CD4-positive, CD25-positive, alpha-beta regulatory T cell (primary cell): Measurements from ENCODE around the gene ZBED6. TPM values are rescaled to one million over a fixed set of nuclear protein-coding genes. Genes with fewer than 3 reads are reported as not detected.
A peak's percentile ranks its signal among the peaks of the same experiment; 100 is the strongest.
"Not testable (repeated sequence)": the region's sequence is repeated elsewhere in the genome, so short reads cannot be mapped to it uniquely, and the experiment has no call there.

Experiments
- ATAC-seq, 2 donors: fragments of 150-1000 bp; cut with Tn5 transposase; one replicate each; pipeline ENCODE4 v1.10.0; 2021; ENCODE audit warnings: low read depth in 2 of 2, moderate number of reproducible peaks in 2 of 2, moderate library complexity in 1 of 2
- DNase-seq, 3 donors: peaks; one replicate each; pipeline versions ENCODE4 v3.0.0 to v3.0.0-alpha.2; 2012 to 2022; ENCODE audit warnings: mixed read lengths in 1 of 3
- H3K27ac ChIP-seq: one replicate; pipeline ENCODE4 v1.7.0; 2013; ENCODE audit warnings: mild to moderate bottlenecking, low read length; ENCODE audit not compliant: insufficient read depth, poor library complexity, severe bottlenecking
- H3K27me3 ChIP-seq: one replicate; pipeline ENCODE4 v1.7.0; 2013; ENCODE audit warnings: low read length; ENCODE audit not compliant: control insufficient read depth, insufficient read depth
- H3K36me3 ChIP-seq: one replicate; pipeline ENCODE4 v1.7.0; 2013; ENCODE audit warnings: mild to moderate bottlenecking, low read length, moderate library complexity; ENCODE audit not compliant: control insufficient read depth, insufficient read depth
- H3K4me1 ChIP-seq: 2 replicates; pipeline ENCODE4 v1.7.0; 2013; ENCODE audit warnings: mild to moderate bottlenecking, low read length; ENCODE audit not compliant: insufficient read depth, control insufficient read depth, poor library complexity, severe bottlenecking
- H3K4me3 ChIP-seq: one replicate; pipeline ENCODE4 v1.7.0; 2013; ENCODE audit warnings: low read depth, mild to moderate bottlenecking, low read length, moderate library complexity
- H3K9me3 ChIP-seq, 2 experiments: 1 replicate in 1 of 2; 2 replicates in 1 of 2; pipeline ENCODE4 v1.7.0; 2013; ENCODE audit warnings: low read length in 2 of 2, mild to moderate bottlenecking in 1 of 2, moderate library complexity in 1 of 2; ENCODE audit not compliant: control insufficient read depth in 2 of 2
- H3K27ac Mint-ChIP-seq, 3 donors: one replicate each; pipeline ENCODE4 v1.8.0; 2020 to 2022; ENCODE audit warnings: mild to moderate bottlenecking in 3 of 3, mixed read lengths in 3 of 3, moderate library complexity in 2 of 3
- H3K27me3 Mint-ChIP-seq: one replicate; pipeline ENCODE4 v1.8.0; 2022; ENCODE audit warnings: mild to moderate bottlenecking, mixed read lengths
- H3K36me3 Mint-ChIP-seq: one replicate; pipeline ENCODE4 v1.8.0; 2020; ENCODE audit warnings: mixed read lengths
- H3K4me1 Mint-ChIP-seq, 4 donors: one replicate each; pipeline ENCODE4 v1.8.0; 2020 to 2022; ENCODE audit warnings: mixed read lengths in 4 of 4, mild to moderate bottlenecking in 1 of 4
- H3K4me3 Mint-ChIP-seq, 4 donors: one replicate each; pipeline ENCODE4 v1.8.0; 2020 to 2022; ENCODE audit warnings: mild to moderate bottlenecking in 4 of 4, mixed read lengths in 4 of 4, moderate library complexity in 3 of 4
- H3K9me3 Mint-ChIP-seq, 7 donors: one replicate each; pipeline ENCODE4 v1.8.0; 2020 to 2022; ENCODE audit warnings: mixed read lengths in 7 of 7, mild to moderate bottlenecking in 3 of 7, moderate library complexity in 2 of 7
- polyA plus RNA-seq, 4 donors: library from polyadenylated mRNA; unstranded; fragments of 300-500 nt; fragmentation: Illumina TruSeq; gene quantifications; one replicate each; pipeline ENCODE4 v1.2.3, GENCODE V29; 2021
- total RNA-seq: library from RNA; stranded (reverse); gene quantifications from one replicate; pipeline ENCODE4 v1.2.3, GENCODE V29; 2022

Gene ZBED6
- total RNA-seq (31.0 TPM), polyA plus RNA-seq (under 1 TPM; 0.22 to 0.79 (median 0.55) TPM)

- Histone ChIP-seq H3K36me3 (peaks cover 14% of the 10 kb centered on the region), H3K9me3 (no peaks in the 10 kb centered on the region), H3K4me1 (peaks cover 46% of the 10 kb centered on the region), H3K4me3 (peak within 1 kb of the TSS; percentile 82), H3K27me3 (no peaks in the 10 kb centered on the region), H3K27ac (peak within 1 kb of the TSS; percentile 93)
- Mint-ChIP-seq H3K4me1 (peaks cover 17 to 56% (median 47%) of the 10 kb centered on the region in 4 donors), H3K4me3 (peak within 1 kb of the TSS; percentile 85 to 100 (median 98)), H3K9me3 (no peaks in the 10 kb centered on the region), H3K27me3 (no peaks in the 10 kb centered on the region), H3K36me3 (peaks cover 27% of the 10 kb centered on the region), H3K27ac (peak within 1 kb of the TSS; percentile 96 to 99 (median 97))
- peak; percentile 97 to 99 (median 99) for DNase-seq
- peak; percentile 99 to 100 for ATAC-seq
Measured at GRCh38 chr1:203795441-203796235, at the start of gene ZBED6, which contains the start of gene ZC3H11A. Gene ZBED6, plus strand, starts transcription at chr1:203795623. Its CDS starts 1,900 bp downstream, at chr1:203797523. Gene ZC3H11A, plus strand, starts transcription at chr1:203795623. Its CDS starts 21,448 bp downstream, at chr1:203817071.

- H3K27me3 Mint-ChIP-seq = no peaks in the 10 kb centered on the region
- H3K9me3 Mint-ChIP-seq = no peaks in the 10 kb centered on the region
- peaks cover 12 to 26% (median 16%) of the 10 kb centered on the region in 4 donors for H3K4me1 Mint-ChIP-seq
- H3K27ac ChIP-seq = no peak overlapping the region
- DNase-seq (no peak), ATAC-seq (no peak)
- H3K4me1 ChIP-seq = peaks cover 10% of the 10 kb centered on the region
- H3K9me3 ChIP-seq = no peaks in the 10 kb centered on the region
- peaks cover 13% of the 10 kb centered on the region for H3K36me3 ChIP-seq
- H3K27me3 ChIP-seq = no peaks in the 10 kb centered on the region
- H3K4me3 Mint-ChIP-seq = peak overlapping the region in 1 of 4 donors; percentile 34
- H3K27ac Mint-ChIP-seq = no peak overlapping the region
- no peak overlapping the region for H3K4me3 ChIP-seq
- H3K36me3 Mint-ChIP-seq = peaks cover 19% of the 10 kb centered on the region
Measured at GRCh38 chr1:203746281-203746680, 49.1 kb upstream of the ZBED6 start.

GRCh38 chr1:203751051-203751450, 44.4 kb upstream of the ZBED6 start:
- no peak overlapping the region for H3K27ac Mint-ChIP-seq

GRCh38 chr1:203751618-203752361, 43.6 kb upstream of the ZBED6 start:
- not testable (repeated sequence) for ATAC-seq, H3K4me3 ChIP-seq, DNase-seq, H3K36me3 Mint-ChIP-seq, H3K27ac ChIP-seq, H3K27me3 ChIP-seq, H3K27me3 Mint-ChIP-seq, H3K9me3 Mint-ChIP-seq, H3K27ac Mint-ChIP-seq, H3K36me3 ChIP-seq, H3K4me3 Mint-ChIP-seq, H3K9me3 ChIP-seq
- peaks cover 31% of the 10 kb centered on the region for H3K4me1 ChIP-seq
- H3K4me1 Mint-ChIP-seq = peaks cover 6 to 39% (median 22%) of the 10 kb centered on the region in 4 donors

More at GRCh38 chr1:203751051-203751450, 44.4 kb upstream of the ZBED6 start:
- H3K9me3 ChIP-seq = no peaks in the 10 kb centered on the region
- H3K4me1 Mint-ChIP-seq = peaks cover 6 to 32% (median 19%) of the 10 kb centered on the region in 4 donors
- peaks cover 9% of the 10 kb centered on the region for H3K36me3 Mint-ChIP-seq
- H3K9me3 Mint-ChIP-seq = no peaks in the 10 kb centered on the region
- H3K4me3 Mint-ChIP-seq = no peak overlapping the region
- no peaks in the 10 kb centered on the region for H3K27me3 ChIP-seq
- H3K4me3 ChIP-seq = no peak overlapping the region
- H3K36me3 ChIP-seq = no peaks in the 10 kb centered on the region
- H3K27ac ChIP-seq = no peak overlapping the region
- ATAC-seq (no peak), DNase-seq (no peak)
- H3K27me3 Mint-ChIP-seq = no peaks in the 10 kb centered on the region
- H3K4me1 ChIP-seq = peaks cover 24% of the 10 kb centered on the region

- peak; percentile 58 to 61 for ATAC-seq
- Histone ChIP-seq H3K36me3 (no peaks in the 10 kb centered on the region), H3K4me1 (peaks cover 32% of the 10 kb centered on the region), H3K9me3 (no peaks in the 10 kb centered on the region), H3K4me3 (peak overlapping the region; percentile 51), H3K27ac (peak overlapping the region; percentile 42), H3K27me3 (no peaks in the 10 kb centered on the region)
- DNase-seq = peak in 2 of 3 donors; percentile 32 to 84
- Mint-ChIP-seq H3K36me3 (peaks cover 3% of the 10 kb centered on the region), H3K4me1 (peaks cover 6 to 42% (median 22%) of the 10 kb centered on the region in 4 donors), H3K9me3 (no peaks in the 10 kb centered on the region), H3K4me3 (peak overlapping the region; percentile 43 to 68 (median 58)), H3K27me3 (no peaks in the 10 kb centered on the region), H3K27ac (peak overlapping the region; percentile 83 to 96 (median 90))
Measured at GRCh38 chr1:203754455-203754864, 41.0 kb upstream of the ZBED6 start.

- H3K27ac ChIP-seq = no peak overlapping the region
- H3K4me1 ChIP-seq = peaks cover 32% of the 10 kb centered on the region
- no peak overlapping the region for H3K4me3 ChIP-seq
- peak in 1 of 2 donors; percentile 49 for ATAC-seq
- no peaks in the 10 kb centered on the region for H3K36me3 ChIP-seq
- Mint-ChIP-seq H3K4me3 (peak overlapping the region in 2 of 4 donors; percentile 7 to 68), H3K27me3 (no peaks in the 10 kb centered on the region), H3K4me1 (peaks cover 6 to 51% (median 22%) of the 10 kb centered on the region in 4 donors), H3K27ac (peak overlapping the region; percentile 16 to 69 (median 49)), H3K9me3 (no peaks in the 10 kb centered on the region), H3K36me3 (peaks cover 3% of the 10 kb centered on the region)
- no peaks in the 10 kb centered on the region for H3K27me3 ChIP-seq
- H3K9me3 ChIP-seq = no peaks in the 10 kb centered on the region
- no peak for DNase-seq
Measured at GRCh38 chr1:203756036-203756435, 39.4 kb upstream of the ZBED6 start.

GRCh38 chr1:203758749-203759148, 36.7 kb upstream of the ZBED6 start:
- H3K4me3 Mint-ChIP-seq = peak overlapping the region in 1 of 4 donors; percentile 56
- not testable (repeated sequence) for DNase-seq, H3K36me3 Mint-ChIP-seq, H3K4me3 ChIP-seq, H3K9me3 Mint-ChIP-seq, H3K27me3 Mint-ChIP-seq, ATAC-seq, H3K9me3 ChIP-seq, H3K36me3 ChIP-seq, H3K27me3 ChIP-seq, H3K27ac ChIP-seq
- peaks cover 6 to 60% (median 31%) of the 10 kb centered on the region in 4 donors for H3K4me1 Mint-ChIP-seq
- peak overlapping the region in 1 of 3 donors; percentile 9 for H3K27ac Mint-ChIP-seq
- peaks cover 45% of the 10 kb centered on the region for H3K4me1 ChIP-seq
